ENCODE results near the gene OSBPL3. TPM values are rescaled to one million over a fixed set of nuclear protein-coding genes. Genes with fewer than 3 reads are reported as not detected.

Gene OSBPL3
- total and polyA plus RNA-seq, 7 donors = 0.60 to 6.3 (median 1.8) TPM

- Histone ChIP-seq H3K36me3 (no peaks in the 10 kb centered on the region), H3K4me1 (peaks cover 0 to 4% (median 0%) of the 10 kb centered on the region in 4 donors), H3K27me3 (no peaks in the 10 kb centered on the region), H3K9me3 (no peaks in the 10 kb centered on the region), H3K27ac (no peak overlapping the region), H3K4me3 (no peak overlapping the region)
- TF ChIP-seq POLR2A (IDR thresholded peaks at IDR 0.05) = no peak
- no peak for TF ChIP-seq POLR2AphosphoS5 (IDR thresholded peaks at IDR 0.05)
- no peak for TF ChIP-seq EP300 (IDR thresholded peaks at IDR 0.05)
- no peak for TF ChIP-seq CTCF (IDR thresholded peaks at IDR 0.05)
- 85 to 86% methylated on average over 3 of the region's 3 CpGs for WGBS, 2 donors
- DNase-seq = no peak
- intact Hi-C loops (cut with DNase I) = no loop called here
These were observed 62.3 kb downstream of the OSBPL3 start for GRCh38 chr7:24917510-24918239.

DNA sequence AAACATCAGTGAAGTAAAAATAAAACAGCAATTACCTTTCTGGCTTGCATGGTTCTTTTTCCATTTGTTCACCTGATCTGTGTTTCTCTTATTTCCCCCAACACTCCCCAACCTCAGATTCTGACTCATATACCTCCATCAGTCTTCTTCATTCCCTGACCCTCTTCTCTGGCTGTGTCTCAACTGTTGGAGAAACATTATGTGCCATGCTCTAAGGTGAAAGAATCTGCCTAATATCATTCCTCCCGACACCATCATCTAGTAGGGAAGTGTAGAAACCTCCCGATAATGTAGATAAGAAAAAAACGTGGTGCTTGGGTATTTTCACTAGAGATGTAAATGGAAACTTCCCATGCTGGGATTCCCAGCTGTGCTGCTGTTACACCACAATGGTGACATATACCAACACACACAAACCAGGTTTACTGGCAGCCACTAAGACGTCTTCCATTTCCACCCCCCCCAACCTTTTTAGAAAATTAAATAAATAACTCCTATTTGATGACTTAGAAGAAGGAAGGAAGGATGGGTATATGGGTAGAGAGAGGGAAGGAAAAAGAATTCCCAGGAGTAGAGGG is 63.4 kb downstream of the OSBPL3 start:
- Histone ChIP-seq H3K9me3 (no peaks in the 10 kb centered on the region), H3K4me3 (no peak overlapping the region), H3K27ac (no peak overlapping the region), H3K27me3 (no peaks in the 10 kb centered on the region), H3K36me3 (no peaks in the 10 kb centered on the region), H3K4me1 (peaks cover 0 to 4% (median 0%) of the 10 kb centered on the region in 4 donors)
- no peak for TF ChIP-seq POLR2AphosphoS5 (IDR thresholded peaks at IDR 0.05)
- no peak for TF ChIP-seq POLR2A (IDR thresholded peaks at IDR 0.05)
- TF ChIP-seq CTCF (IDR thresholded peaks at IDR 0.05) = no peak
- no peak for TF ChIP-seq EP300 (IDR thresholded peaks at IDR 0.05)
- DNase-seq = no peak
- 72 to 87% methylated on average over 4 of the region's 4 CpGs for WGBS, 2 donors
- intact Hi-C loops (cut with DNase I) = no loop called here

DNA sequence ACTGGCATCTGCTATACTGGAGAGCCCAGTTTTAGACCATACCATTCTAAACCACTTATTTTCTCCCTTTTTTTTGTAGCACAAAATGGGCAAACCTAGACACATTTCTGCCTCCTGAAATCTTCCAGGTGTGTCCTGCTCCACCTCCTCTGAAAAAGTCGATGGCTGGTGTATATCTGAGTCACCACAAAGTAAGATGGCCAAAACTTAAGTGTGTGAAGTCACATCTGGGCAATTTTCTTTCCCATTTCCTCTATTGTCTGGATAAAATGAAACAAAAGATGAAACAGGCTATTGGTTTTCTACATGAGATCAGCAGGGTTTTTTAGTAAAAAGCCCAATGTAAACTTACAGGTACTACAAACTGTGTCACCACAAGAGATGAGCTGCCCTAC is 65.5 kb downstream of the OSBPL3 start:
- no peak for TF ChIP-seq POLR2AphosphoS5 (IDR thresholded peaks at IDR 0.05)
- TF ChIP-seq POLR2A (IDR thresholded peaks at IDR 0.05) = no peak
- no peak for TF ChIP-seq CTCF (IDR thresholded peaks at IDR 0.05)
- TF ChIP-seq EP300 (IDR thresholded peaks at IDR 0.05) = no peak
- Histone ChIP-seq H3K4me1 (no peaks in the 10 kb centered on the region), H3K36me3 (no peaks in the 10 kb centered on the region), H3K27me3 (no peaks in the 10 kb centered on the region), H3K4me3 (no peak overlapping the region), H3K9me3 (no peaks in the 10 kb centered on the region), H3K27ac (no peak overlapping the region)
- intact Hi-C loops (cut with DNase I) = no loop called here
- no peak for DNase-seq
- 40 to 60% methylated on average over 1 of the region's 1 CpG for WGBS, 2 donors

GRCh38 chr7:24913801-24914464 is 66.0 kb downstream of the OSBPL3 start:
- no peak for DNase-seq
- Histone ChIP-seq H3K9me3 (no peaks in the 10 kb centered on the region), H3K4me3 (no peak overlapping the region), H3K27ac (no peak overlapping the region), H3K27me3 (no peaks in the 10 kb centered on the region), H3K36me3 (no peaks in the 10 kb centered on the region), H3K4me1 (no peaks in the 10 kb centered on the region)
- 91 to 95% methylated on average over 4 of the region's 4 CpGs for WGBS, 2 donors
- intact Hi-C loops (cut with DNase I) = no loop called here
- TF ChIP-seq POLR2AphosphoS5 (IDR thresholded peaks at IDR 0.05) (no peak), POLR2A (IDR thresholded peaks at IDR 0.05) (no peak), EP300 (IDR thresholded peaks at IDR 0.05) (no peak), CTCF (IDR thresholded peaks at IDR 0.05) (no peak)

Measured in sigmoid colon (tissue), 7 donors.